ENCODE data around the gene RHBDF2. TPM values are rescaled to one million over a fixed set of nuclear protein-coding genes. Genes with fewer than 3 reads are reported as not detected.
"Not testable (repeated sequence)": the region's sequence is repeated elsewhere in the genome, so short reads cannot be mapped to it uniquely, and the experiment has no call there.

Gene RHBDF2
- total RNA-seq, 1 experiment from 2014 or later = 33.0 TPM

- TF ChIP-seq, protein P1, sequence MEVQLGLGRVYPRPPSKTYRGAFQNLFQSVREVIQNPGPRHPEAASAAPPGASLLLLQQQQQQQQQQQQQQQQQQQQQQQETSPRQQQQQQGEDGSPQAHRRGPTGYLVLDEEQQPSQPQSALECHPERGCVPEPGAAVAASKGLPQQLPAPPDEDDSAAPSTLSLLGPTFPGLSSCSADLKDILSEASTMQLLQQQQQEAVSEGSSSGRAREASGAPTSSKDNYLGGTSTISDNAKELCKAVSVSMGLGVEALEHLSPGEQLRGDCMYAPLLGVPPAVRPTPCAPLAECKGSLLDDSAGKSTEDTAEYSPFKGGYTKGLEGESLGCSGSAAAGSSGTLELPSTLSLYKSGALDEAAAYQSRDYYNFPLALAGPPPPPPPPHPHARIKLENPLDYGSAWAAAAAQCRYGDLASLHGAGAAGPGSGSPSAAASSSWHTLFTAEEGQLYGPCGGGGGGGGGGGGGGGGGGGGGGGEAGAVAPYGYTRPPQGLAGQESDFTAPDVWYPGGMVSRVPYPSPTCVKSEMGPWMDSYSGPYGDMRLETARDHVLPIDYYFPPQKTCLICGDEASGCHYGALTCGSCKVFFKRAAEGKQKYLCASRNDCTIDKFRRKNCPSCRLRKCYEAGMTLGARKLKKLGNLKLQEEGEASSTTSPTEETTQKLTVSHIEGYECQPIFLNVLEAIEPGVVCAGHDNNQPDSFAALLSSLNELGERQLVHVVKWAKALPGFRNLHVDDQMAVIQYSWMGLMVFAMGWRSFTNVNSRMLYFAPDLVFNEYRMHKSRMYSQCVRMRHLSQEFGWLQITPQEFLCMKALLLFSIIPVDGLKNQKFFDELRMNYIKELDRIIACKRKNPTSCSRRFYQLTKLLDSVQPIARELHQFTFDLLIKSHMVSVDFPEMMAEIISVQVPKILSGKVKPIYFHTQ (CRISPR knock-in tag; IDR thresholded peaks at IDR 0.05) = no peak
- no peak for TF ChIP-seq CTCF (IDR thresholded peaks at IDR 0.05)
- TF ChIP-seq JAZF1 (CRISPR knock-in tag; IDR thresholded peaks at IDR 0.05) = no peak
- TF ChIP-seq FOXK1 (CRISPR knock-in tag; IDR thresholded peaks at IDR 0.05) = no peak
Measured at GRCh38 chr17:76534831-76535732, 33.9 kb upstream of the RHBDF2 start (continued).

DNA sequence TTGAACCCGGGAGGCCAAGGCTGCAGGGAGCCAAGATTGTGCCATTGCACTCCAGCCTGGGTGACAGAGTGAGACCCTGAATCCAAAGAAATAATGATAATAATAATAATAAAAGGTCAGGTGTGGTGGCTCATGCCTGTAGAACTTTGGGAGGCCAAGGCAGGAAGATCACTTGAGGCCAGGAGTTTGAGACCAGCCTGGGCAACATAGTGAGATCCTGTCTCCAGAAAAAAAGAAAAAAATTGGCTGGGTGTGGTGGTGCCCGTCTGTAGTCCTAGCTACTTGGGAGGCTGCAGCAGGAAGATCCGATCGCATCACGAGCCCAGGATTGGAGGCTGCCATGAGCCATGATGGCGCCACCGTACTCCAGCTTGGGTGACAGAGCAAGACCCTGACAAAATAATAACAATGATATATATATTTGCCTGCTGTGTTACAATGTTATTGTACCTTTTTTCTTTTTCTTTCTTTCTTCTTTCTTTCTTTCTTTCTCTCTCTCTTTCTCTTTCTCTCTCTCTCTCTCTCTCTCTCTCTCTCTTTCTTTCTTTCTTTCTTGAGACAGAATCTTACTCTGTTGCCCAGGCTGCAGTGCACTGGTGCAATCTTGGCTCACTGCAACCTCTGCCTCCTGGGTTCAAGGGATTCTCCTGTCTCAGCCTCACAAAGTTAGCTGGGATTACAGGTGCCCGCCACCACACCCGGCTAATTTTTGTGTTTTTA, 32.6 kb upstream of the RHBDF2 start:
- H3K4me3 Mint-ChIP-seq; H3K9me3 Mint-ChIP-seq; DNase-seq (ENCODE audit: low spot score); ATAC-seq; H3K36me3 Mint-ChIP-seq; POLR2A ChIA-PET; H3K27ac Mint-ChIP-seq: not testable (repeated sequence)
- H3K4me1 Mint-ChIP-seq = peaks cover 13% of the 10 kb centered on the region
- peaks cover 33% of the 10 kb centered on the region for H3K27me3 Mint-ChIP-seq (ENCODE audit: low read depth)
- CTCF ChIA-PET = interaction anchor here (0.7 to 9.7 kb wide), 3 partner anchors 10 to 144 kb away, joined by 3 to 123 read pairs (median 4); no protein-coding TSS in a partner anchor

- TF ChIP-seq, protein P2, sequence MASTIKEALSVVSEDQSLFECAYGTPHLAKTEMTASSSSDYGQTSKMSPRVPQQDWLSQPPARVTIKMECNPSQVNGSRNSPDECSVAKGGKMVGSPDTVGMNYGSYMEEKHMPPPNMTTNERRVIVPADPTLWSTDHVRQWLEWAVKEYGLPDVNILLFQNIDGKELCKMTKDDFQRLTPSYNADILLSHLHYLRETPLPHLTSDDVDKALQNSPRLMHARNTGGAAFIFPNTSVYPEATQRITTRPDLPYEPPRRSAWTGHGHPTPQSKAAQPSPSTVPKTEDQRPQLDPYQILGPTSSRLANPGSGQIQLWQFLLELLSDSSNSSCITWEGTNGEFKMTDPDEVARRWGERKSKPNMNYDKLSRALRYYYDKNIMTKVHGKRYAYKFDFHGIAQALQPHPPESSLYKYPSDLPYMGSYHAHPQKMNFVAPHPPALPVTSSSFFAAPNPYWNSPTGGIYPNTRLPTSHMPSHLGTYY (CRISPR knock-in tag; IDR thresholded peaks at IDR 0.05) = no peak
- TF ChIP-seq NFYB (CRISPR knock-in tag; conservative IDR thresholded peaks at IDR 0.05; ENCODE audit: low read depth) (no peak), HMGXB4 (CRISPR knock-in tag; IDR thresholded peaks at IDR 0.05) (no peak), GABPB1 (CRISPR knock-in tag; IDR thresholded peaks at IDR 0.05) (no peak), FOXP1 (CRISPR knock-in tag; IDR thresholded peaks at IDR 0.05; ENCODE audit: borderline replicate concordance) (no peak), ZNF671 (CRISPR knock-in tag; IDR thresholded peaks at IDR 0.05) (no peak), PRDM15 (CRISPR knock-in tag; IDR thresholded peaks at IDR 0.05) (no peak), SP1 (CRISPR knock-in tag; conservative IDR thresholded peaks at IDR 0.05) (no peak)
- TF ChIP-seq, protein P3, sequence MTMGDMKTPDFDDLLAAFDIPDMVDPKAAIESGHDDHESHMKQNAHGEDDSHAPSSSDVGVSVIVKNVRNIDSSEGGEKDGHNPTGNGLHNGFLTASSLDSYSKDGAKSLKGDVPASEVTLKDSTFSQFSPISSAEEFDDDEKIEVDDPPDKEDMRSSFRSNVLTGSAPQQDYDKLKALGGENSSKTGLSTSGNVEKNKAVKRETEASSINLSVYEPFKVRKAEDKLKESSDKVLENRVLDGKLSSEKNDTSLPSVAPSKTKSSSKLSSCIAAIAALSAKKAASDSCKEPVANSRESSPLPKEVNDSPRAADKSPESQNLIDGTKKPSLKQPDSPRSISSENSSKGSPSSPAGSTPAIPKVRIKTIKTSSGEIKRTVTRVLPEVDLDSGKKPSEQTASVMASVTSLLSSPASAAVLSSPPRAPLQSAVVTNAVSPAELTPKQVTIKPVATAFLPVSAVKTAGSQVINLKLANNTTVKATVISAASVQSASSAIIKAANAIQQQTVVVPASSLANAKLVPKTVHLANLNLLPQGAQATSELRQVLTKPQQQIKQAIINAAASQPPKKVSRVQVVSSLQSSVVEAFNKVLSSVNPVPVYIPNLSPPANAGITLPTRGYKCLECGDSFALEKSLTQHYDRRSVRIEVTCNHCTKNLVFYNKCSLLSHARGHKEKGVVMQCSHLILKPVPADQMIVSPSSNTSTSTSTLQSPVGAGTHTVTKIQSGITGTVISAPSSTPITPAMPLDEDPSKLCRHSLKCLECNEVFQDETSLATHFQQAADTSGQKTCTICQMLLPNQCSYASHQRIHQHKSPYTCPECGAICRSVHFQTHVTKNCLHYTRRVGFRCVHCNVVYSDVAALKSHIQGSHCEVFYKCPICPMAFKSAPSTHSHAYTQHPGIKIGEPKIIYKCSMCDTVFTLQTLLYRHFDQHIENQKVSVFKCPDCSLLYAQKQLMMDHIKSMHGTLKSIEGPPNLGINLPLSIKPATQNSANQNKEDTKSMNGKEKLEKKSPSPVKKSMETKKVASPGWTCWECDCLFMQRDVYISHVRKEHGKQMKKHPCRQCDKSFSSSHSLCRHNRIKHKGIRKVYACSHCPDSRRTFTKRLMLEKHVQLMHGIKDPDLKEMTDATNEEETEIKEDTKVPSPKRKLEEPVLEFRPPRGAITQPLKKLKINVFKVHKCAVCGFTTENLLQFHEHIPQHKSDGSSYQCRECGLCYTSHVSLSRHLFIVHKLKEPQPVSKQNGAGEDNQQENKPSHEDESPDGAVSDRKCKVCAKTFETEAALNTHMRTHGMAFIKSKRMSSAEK (CRISPR knock-in tag; IDR thresholded peaks at IDR 0.05; ENCODE audit: borderline replicate concordance) = no peak
Measured at GRCh38 chr17:76532072-76532651, 30.9 kb upstream of the RHBDF2 start.

More at GRCh38 chr17:76532072-76532651, 30.9 kb upstream of the RHBDF2 start:
- peaks cover 24% of the 10 kb centered on the region for H3K27me3 Mint-ChIP-seq (ENCODE audit: low read depth)
- H3K9me3 Mint-ChIP-seq = no peaks in the 10 kb centered on the region
- no peak for DNase-seq (ENCODE audit: low spot score)
- H3K4me1 Mint-ChIP-seq = peaks cover 16% of the 10 kb centered on the region
- no peak overlapping the region for H3K4me3 Mint-ChIP-seq
- no peak overlapping the region for H3K27ac Mint-ChIP-seq
- ATAC-seq = no peak
- ChIA-PET POLR2A (no interaction called here), CTCF (interaction anchor here (0.6 to 9.7 kb wide), 4 partner anchors 8 to 147 kb away, joined by 3 to 123 read pairs (median 3); no protein-coding TSS in a partner anchor)
- no peaks in the 10 kb centered on the region for H3K36me3 Mint-ChIP-seq

Data from WTC11 (cell line).